WI38 (cell line): ENCODE results near the gene IGF2BP2.

Experiments used
- H3K4me3 ChIP-seq: 2 replicates; pipeline ENCODE4 v1.5.1; 2011; ENCODE audit warnings: low read depth, mild to moderate bottlenecking, control low read depth, low read length
- TF ChIP-seq, protein P1 (sequence below): IDR thresholded peaks from 2 replicates; pipeline ENCODE4 v1.5.1; 2012; ENCODE audit warnings: low read depth, mild to moderate bottlenecking, control low read depth, low read length

IGF2BP2 gene

DNA sequence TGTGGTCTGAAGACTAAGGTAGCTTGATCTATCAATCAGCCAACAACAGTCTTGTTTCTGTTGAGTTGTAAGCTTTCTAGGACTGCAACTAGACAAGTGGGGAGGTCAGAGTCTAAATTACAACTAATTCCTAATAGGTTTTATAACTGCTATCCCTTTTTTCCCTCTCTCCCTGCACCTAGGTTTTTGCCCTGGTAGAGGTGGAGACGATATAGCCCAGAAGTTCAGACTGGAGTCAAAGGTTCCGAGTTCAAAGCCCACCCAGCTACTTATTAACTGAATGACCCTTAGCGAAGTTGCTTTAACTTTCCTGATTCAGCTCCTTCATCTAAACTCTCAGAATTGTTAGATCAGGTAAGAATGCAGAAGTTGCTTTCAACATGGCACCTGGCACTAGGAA, 100.6 kb downstream of the IGF2BP2 start:
- H3K4me3 ChIP-seq, result no peak overlapping the region
- TF ChIP-seq, protein P1, sequence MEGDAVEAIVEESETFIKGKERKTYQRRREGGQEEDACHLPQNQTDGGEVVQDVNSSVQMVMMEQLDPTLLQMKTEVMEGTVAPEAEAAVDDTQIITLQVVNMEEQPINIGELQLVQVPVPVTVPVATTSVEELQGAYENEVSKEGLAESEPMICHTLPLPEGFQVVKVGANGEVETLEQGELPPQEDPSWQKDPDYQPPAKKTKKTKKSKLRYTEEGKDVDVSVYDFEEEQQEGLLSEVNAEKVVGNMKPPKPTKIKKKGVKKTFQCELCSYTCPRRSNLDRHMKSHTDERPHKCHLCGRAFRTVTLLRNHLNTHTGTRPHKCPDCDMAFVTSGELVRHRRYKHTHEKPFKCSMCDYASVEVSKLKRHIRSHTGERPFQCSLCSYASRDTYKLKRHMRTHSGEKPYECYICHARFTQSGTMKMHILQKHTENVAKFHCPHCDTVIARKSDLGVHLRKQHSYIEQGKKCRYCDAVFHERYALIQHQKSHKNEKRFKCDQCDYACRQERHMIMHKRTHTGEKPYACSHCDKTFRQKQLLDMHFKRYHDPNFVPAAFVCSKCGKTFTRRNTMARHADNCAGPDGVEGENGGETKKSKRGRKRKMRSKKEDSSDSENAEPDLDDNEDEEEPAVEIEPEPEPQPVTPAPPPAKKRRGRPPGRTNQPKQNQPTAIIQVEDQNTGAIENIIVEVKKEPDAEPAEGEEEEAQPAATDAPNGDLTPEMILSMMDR, result no peak

DNA sequence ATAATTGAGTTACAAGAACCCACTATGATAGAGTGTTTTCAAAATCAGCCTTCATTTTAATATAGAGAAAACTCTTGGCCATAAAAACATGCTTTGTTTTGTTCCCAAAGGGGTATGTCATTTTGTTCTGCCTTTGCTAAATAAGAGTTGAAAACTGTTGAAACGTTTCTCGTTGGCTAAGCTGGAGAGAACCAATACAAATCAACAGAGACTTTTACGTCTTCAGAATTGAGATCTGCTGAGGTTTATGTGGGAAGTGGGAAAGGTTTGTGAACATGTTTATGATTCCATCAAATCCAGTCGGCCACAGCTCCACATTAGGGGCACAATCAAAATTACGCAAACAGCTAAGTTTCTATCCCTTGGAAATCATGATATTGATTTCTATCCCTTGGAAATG, 102.0 kb downstream of the IGF2BP2 start:
- TF ChIP-seq, protein P1, result no peak

DNA sequence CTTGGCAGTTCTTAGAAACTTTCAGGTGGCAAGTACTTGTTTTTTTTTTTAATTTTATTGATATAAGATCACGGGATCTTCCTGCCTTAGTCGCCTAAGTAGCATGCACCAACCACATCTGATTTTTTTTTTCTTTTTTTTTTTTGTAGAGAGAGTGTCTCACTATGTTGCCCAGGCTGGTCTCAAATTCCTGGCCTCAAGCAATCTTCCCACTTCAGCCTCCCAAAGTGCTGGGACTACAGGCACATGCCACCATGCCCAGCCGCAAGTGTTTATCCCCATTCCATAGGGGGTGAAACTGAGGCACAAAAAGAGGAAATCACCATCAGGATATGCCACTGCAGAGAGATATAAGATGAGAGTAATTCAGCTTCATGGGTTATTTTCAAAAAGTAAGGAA, 102.9 kb downstream of the IGF2BP2 start:
- no peak overlapping the region for H3K4me3 ChIP-seq
- TF ChIP-seq, protein P1, result no peak

More for the DNA sequence above, 102.0 kb downstream of the IGF2BP2 start:
- H3K4me3 ChIP-seq, result no peak overlapping the region

DNA sequence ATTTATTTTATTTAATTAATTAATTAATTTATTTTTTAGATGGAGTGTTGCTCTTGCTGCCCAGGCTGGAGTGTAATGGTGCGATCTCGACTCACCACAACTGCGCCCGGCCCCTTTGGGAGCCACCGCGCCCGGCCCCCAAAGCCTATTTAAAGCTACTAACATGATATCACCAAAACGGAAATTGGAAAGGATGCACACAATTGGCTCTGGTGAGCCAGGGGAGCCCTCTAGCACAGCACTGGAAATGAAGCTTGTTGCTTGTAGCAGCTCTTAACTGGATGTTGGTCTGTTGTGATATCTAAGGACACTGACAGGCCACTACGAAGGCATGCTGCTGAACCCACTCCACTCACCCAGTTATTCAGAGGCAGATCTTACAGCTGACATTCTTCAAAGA, 104.5 kb downstream of the IGF2BP2 start:
- H3K4me3 ChIP-seq, result no peak overlapping the region
- TF ChIP-seq, protein P1, result no peak

DNA sequence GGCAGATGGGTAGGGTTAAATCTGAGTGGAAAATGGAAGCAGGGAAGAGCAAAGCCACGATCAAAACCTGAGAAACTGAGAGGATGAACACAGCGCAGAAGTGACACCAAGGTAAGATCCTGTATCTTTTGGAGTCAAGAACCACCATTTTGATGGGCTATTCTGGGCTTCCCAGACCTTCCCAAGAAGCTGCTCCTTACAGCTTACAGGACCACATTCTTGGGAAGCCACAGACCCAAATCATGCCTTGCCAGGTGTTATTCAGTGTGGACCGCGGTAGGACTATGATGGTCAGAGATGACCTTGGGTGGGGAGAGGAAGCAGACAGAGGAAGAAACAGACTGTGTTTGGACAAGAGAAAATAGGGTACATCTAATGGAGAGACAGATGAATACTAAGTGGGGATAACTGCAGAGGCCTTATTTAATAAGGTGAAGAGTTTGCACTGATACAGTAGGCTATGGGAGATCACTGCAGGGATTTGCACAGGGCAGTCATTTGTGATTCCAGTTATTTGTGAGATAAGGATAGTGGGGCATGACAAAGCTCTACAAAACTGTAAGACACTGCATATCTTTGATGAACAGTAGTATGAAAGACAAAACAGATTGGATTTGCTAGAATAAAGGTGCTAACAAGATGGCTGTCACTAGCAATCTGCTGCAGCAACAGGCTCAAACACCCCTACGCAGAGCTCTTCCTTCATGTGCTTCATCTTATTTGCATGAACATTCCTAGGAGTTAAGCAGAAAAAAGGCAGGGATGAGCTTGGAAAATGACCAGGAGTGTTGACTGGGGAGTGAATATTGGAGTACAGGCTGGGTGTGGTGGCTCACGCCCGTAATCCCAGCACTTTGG, 105.9 kb downstream of the IGF2BP2 start:
- no peak overlapping the region for H3K4me3 ChIP-seq
- TF ChIP-seq, protein P1, result no peak

DNA sequence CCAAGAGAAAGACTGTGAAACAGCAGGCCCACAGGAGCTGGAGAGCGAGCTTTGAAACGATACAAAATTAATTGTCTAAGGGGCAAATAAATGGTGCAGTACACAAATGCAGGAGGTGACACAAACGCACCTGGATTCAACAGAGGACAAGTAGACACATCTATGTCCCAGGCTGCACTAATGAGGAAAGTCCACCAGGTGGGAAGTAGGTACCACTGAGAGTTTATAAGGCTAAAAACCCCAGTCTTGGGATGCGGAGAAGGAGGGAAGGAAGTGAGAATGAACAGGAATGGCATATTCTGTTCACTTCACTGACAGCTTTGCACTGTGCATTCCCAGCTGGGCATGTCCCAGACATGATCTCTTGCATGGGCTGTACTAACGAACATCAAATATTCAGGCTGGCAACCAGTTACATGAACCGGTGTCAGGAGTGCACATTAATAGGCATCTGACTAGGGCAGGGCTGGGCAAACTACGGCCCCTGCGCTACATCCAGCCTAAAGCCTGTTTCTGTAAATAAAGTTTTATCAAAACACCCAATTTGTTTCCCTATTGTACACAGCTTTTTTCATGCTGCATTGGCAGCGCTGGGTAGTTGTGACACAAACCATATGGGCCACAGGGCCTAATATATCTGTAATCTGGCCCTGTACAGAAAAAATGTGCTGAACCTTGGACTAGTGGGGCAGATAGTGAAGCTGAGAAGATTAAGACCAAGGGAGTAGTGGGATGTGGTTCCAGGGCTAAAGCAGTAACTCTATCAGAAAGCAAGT, 107.0 kb downstream of the IGF2BP2 start:
- H3K4me3 ChIP-seq, result no peak overlapping the region
- TF ChIP-seq, protein P1, result no peak

DNA sequence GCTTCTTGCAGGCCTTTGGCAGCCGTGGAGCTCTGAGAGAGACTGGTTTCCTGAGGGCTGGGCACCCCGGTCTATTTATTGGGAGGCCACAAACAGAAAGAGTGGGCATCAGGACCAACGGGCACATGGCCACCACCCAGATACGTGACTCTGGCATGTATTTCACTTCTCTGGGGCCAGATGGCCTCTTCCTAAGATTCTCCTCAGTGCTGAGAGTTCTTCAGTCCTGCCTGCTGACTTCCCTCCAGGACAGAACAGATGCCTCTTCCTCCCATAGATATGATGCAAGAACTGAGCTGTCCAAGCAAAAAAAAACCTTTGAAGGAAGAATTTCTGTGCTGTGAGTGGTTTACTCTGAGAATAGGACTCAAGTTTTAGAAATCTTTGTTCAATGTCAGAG, 107.7 kb downstream of the IGF2BP2 start:
- H3K4me3 ChIP-seq, result no peak overlapping the region
- TF ChIP-seq, protein P1, result no peak
